DMS79 treated with DMSO at 0.1 percent for 48 hours (cell line): ENCODE results near the gene SRGAP2C.
"Not testable (repeated sequence)": the region's sequence is repeated elsewhere in the genome, so short reads cannot be mapped to it uniquely, and the experiment has no call there.

Source experiments
- DNase-seq: peaks from one replicate; lab custom pipeline; 2025; lab: John Stamatoyannopoulos, UW

The SRGAP2C gene

DNA sequence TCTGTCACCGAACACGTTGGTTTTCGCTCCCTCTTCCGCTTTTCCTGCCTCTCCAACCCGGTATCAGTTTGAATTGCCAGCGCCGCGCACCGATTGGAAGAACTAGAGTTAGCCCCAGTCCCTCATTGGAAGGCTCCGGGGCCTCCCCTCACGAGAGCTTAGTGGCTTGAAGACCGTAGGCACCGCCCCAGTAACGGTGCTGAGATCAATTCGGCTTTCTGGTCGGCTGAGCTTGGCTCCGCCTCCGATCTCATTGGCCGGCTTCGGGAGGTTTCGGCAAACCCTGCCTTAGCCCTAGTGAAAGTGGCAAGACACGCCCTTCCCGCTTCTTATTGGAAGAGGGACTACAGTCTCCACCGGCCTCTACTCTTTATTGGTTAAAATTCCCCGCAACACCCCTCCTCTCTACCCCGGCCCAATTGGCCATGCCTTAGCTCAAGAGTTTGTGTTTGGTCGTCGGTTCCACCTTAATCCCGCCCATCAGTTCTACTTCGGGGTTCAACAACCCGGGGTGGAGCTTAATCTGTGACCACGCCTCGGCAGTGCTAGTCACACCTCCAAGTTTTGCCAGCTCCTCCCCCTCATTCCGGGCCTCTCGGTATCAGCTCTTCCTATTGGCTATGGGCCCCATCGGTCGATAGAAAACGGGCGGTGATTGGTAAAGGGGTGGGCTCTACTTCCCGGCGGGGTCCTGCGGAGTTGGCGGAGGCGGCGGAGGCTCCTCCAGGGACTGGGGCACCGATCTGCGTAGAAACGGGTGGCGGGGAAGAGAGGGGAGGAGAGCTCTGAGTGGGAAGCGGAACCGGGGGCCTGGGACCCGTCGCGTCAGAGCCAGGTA, at the start of gene SRGAP2C, which contains the start of gene FAM72B:
TSS of gene SRGAP2C (plus strand) at position 686 of the 838 bp plus-strand sequence. CDS start 2,472 bp downstream, outside the sequence.
TSS of gene FAM72B (minus strand) at position 51 of the 838 bp plus-strand sequence. CDS start 851 bp downstream, outside the sequence.
- peak; percentile 98 for DNase-seq

GRCh38 chr1:121140393-121140792, 44.4 kb upstream of the SRGAP2C start:
- DNase-seq: not testable (repeated sequence)

DNA sequence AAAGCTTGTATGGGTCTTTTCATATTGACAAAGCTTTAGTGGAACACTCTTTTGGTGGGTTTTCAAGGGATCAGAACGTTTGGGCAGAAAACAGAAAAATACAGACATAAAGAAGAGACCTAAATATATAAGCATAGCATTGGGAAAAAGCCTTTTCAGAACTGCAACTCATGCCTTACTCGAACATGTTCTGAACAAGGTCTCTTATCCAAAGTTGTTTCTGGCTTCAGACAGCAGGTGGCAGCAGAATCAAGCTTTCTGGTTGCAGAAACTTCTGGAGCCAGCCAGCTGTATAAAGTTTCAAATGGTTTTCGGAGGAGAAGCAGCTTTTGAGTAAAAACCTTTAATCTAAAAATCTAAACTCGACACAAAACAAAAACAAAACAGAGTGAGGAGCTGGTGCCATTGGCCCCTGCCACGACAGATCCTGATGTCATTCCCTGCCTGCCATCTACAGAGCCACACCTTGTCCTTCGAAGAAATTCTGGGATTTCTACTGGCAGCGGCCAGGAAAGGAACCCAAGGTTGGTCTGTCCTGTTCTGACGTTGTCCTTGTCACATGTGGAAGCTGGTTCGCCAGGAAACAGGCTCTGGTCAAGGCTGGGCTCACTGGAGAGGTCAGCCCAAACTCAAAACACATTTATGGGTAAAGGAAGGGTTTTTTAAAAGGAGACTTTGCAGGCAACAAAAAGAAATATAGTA, 36.1 kb upstream of the SRGAP2C start:
- not testable (repeated sequence) for DNase-seq

DNA sequence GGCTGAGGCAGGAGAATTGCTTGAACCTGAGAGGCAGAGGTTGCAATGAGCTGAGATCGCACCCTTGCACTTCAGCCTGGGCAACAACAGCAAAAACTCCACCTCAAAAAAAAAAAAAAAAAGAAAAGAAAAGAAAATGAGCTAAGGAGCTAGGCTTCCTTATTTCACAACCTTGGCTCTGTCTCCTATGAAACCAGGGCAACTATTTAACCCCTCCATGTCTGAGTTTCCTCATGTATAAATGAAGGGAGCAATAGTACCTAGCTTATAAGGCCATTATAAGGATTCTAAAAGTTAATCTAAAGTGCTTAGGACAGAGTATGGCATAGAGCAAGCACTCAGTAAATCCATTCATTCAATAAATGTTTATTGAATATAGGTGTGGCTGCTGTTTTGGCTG, 33.5 kb upstream of the SRGAP2C start:
- DNase-seq: not testable (repeated sequence)

GRCh38 chr1:121152788-121153187, 32.0 kb upstream of the SRGAP2C start:
- not testable (repeated sequence) for DNase-seq

GRCh38 chr1:121154811-121155210, 30.0 kb upstream of the SRGAP2C start:
- not testable (repeated sequence) for DNase-seq

GRCh38 chr1:121155671-121156358, 29.0 kb upstream of the SRGAP2C start:
- DNase-seq: not testable (repeated sequence)

- not testable (repeated sequence) for DNase-seq
Observed at GRCh38 chr1:121156958-121157603, 27.7 kb upstream of the SRGAP2C start.

DNA sequence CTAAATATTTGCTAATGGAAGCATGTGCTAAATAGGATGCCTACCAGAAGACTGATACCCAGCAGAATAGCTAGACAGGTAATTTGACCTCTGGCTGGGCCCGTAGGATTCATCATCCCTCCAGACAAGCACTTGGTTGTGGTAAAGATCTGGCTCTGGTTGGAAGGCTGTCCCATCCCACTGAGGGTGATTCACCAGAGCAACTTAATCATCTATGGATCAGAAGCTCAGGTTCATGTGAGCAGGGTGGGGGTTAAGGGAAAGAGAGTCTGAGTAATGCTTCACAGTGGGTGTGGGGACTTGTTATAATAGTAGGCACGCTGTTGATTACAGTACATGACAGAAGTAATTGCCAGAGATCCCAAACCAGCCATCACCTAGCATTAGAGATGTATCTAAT, 27.2 kb upstream of the SRGAP2C start:
- DNase-seq: not testable (repeated sequence)

- not testable (repeated sequence) for DNase-seq
Observed at GRCh38 chr1:121160118-121160517, 24.7 kb upstream of the SRGAP2C start.

- DNase-seq: not testable (repeated sequence)
Observed at GRCh38 chr1:121161199-121161901, 23.4 kb upstream of the SRGAP2C start.

- DNase-seq: not testable (repeated sequence)
Observed at GRCh38 chr1:121163850-121164757, 20.7 kb upstream of the SRGAP2C start.

DNA sequence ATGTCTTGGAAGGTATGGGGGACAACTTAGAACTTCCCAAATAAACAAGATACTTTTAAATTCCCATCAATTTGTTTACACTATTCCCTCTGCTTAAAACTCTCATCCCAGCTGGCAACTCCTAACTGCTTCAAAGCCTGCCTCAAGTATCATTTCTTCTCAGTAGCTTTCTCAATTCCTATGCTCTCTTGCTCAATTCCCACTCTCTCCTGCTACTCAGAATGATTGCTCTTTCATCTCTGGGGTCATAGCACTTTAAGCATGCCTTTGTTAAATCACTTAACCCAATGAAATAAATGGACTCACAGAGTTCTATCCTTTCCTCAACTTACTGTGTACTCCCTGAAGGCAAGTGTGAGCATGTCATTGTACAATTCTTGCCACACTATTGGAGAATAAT, 19.5 kb upstream of the SRGAP2C start:
- DNase-seq: not testable (repeated sequence)

- not testable (repeated sequence) for DNase-seq
Observed at GRCh38 chr1:121167225-121167738, 17.5 kb upstream of the SRGAP2C start.

- DNase-seq: not testable (repeated sequence)
Observed at GRCh38 chr1:121168152-121168668, 16.6 kb upstream of the SRGAP2C start.

GRCh38 chr1:121176649-121177048, 8.1 kb upstream of the SRGAP2C start:
- DNase-seq: not testable (repeated sequence)

- DNase-seq: not testable (repeated sequence)
Observed at GRCh38 chr1:121178197-121178596, 6.6 kb upstream of the SRGAP2C start.

- DNase-seq: not testable (repeated sequence)
Observed at GRCh38 chr1:121183867-121184266, 908 bp upstream of the SRGAP2C start.

DNA sequence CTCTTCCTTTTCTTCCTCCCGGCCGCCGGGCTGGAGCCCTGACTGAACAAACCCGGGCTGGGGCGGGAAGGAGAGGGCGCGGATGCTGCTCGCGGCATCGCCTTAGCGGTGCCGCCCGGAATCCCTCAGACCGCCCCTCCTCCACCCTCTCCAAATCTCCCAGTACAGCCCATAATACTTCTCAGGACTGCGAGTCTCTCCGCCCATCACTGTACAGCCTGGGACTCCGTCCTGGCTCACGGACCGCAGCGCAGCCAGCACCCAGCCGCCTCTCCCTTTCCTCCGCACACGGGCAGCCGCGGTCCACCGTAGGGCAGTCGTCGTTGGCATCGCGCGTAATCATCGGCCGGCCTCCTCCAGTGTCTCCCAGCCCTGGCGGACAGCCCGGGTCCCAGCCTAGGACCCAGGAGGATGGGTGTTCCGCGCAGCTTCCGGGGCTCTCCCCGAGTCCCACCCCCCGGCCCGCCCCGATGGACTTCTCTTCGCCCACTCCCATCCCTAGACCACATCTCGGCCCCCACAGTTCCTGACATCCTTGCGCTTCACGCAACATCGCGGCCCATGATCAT, 449 bp downstream of the SRGAP2C start:
- not testable (repeated sequence) for DNase-seq
